Measurements from ENCODE around the gene SYCP3. TPM values are rescaled to one million over a fixed set of nuclear protein-coding genes. Genes with fewer than 3 reads are reported as not detected.
A peak's percentile ranks its signal among the peaks of the same experiment; 100 is the strongest.
"Not testable (repeated sequence)": the region's sequence is repeated elsewhere in the genome, so short reads cannot be mapped to it uniquely, and the experiment has no call there.

SYCP3 gene
- total RNA-seq, 1 donor from 2014 or later: not detected

GRCh38 chr12:101745481-101745880 lies 6.2 kb upstream of the SYCP3 start:
- Histone ChIP-seq H3K36me3 (ENCODE audit: control insufficient read depth, insufficient read depth, low read length) (peaks cover 2% of the 10 kb centered on the region), H3K27me3 (ENCODE audit: control insufficient read depth, insufficient read depth, low read length) (no peaks in the 10 kb centered on the region), H3K4me3 (ENCODE audit: low read depth, low read length) (no peak overlapping the region)
- DNase-seq (ENCODE audit: low read depth): no peak
- TF ChIP-seq CTCF (IDR thresholded peaks at IDR 0.05; ENCODE audit: insufficient read depth, low read length, poor library complexity, severe bottlenecking): no peak

- no peak for TF ChIP-seq CTCF (IDR thresholded peaks at IDR 0.05; ENCODE audit: insufficient read depth, low read length, poor library complexity, severe bottlenecking)
- H3K27me3 ChIP-seq (ENCODE audit: control insufficient read depth, insufficient read depth, low read length): no peaks in the 10 kb centered on the region
- H3K4me3 ChIP-seq (ENCODE audit: low read depth, low read length): no peak overlapping the region
- peaks cover 1% of the 10 kb centered on the region for H3K36me3 ChIP-seq (ENCODE audit: control insufficient read depth, insufficient read depth, low read length)
- DNase-seq (ENCODE audit: low read depth): peak; percentile 29
Observed at GRCh38 chr12:101743724-101744472, 4.6 kb upstream of the SYCP3 start.

- no peak for DNase-seq (ENCODE audit: low read depth)
- Histone ChIP-seq H3K4me3 (ENCODE audit: low read depth, low read length) (no peak overlapping the region), H3K36me3 (ENCODE audit: control insufficient read depth, insufficient read depth, low read length) (peaks cover 1% of the 10 kb centered on the region), H3K27me3 (ENCODE audit: control insufficient read depth, insufficient read depth, low read length) (no peaks in the 10 kb centered on the region)
- TF ChIP-seq CTCF (IDR thresholded peaks at IDR 0.05; ENCODE audit: insufficient read depth, low read length, poor library complexity, severe bottlenecking): no peak
Observed at GRCh38 chr12:101743242-101743641, 4.0 kb upstream of the SYCP3 start.

GRCh38 chr12:101740980-101741379 lies 1.7 kb upstream of the SYCP3 start:
- no peak overlapping the region for H3K4me3 ChIP-seq (ENCODE audit: low read depth, low read length)
- TF ChIP-seq CTCF (IDR thresholded peaks at IDR 0.05; ENCODE audit: insufficient read depth, low read length, poor library complexity, severe bottlenecking): no peak
- H3K27me3 ChIP-seq (ENCODE audit: control insufficient read depth, insufficient read depth, low read length): no peaks in the 10 kb centered on the region
- no peak for DNase-seq (ENCODE audit: low read depth)
- H3K36me3 ChIP-seq (ENCODE audit: control insufficient read depth, insufficient read depth, low read length): peaks cover 1% of the 10 kb centered on the region

- TF ChIP-seq CTCF (IDR thresholded peaks at IDR 0.05; ENCODE audit: insufficient read depth, low read length, poor library complexity, severe bottlenecking): no peak
- H3K4me3 ChIP-seq (ENCODE audit: low read depth, low read length): no peak overlapping the region
- H3K27me3 ChIP-seq (ENCODE audit: control insufficient read depth, insufficient read depth, low read length): no peaks in the 10 kb centered on the region
- DNase-seq (ENCODE audit: low read depth): no peak
- H3K36me3 ChIP-seq (ENCODE audit: control insufficient read depth, insufficient read depth, low read length): peaks cover 1% of the 10 kb centered on the region
Observed at GRCh38 chr12:101740566-101740965, 1.3 kb upstream of the SYCP3 start.

- no peak for DNase-seq (ENCODE audit: low read depth)
- H3K36me3 ChIP-seq (ENCODE audit: control insufficient read depth, insufficient read depth, low read length): peaks cover 1% of the 10 kb centered on the region
- no peak for TF ChIP-seq CTCF (IDR thresholded peaks at IDR 0.05; ENCODE audit: insufficient read depth, low read length, poor library complexity, severe bottlenecking)
- no peaks in the 10 kb centered on the region for H3K27me3 ChIP-seq (ENCODE audit: control insufficient read depth, insufficient read depth, low read length)
- H3K4me3 ChIP-seq (ENCODE audit: low read depth, low read length): no peak overlapping the region
Observed at GRCh38 chr12:101737476-101737875, 1.8 kb downstream of the SYCP3 start.

- not testable (repeated sequence) for H3K27me3 ChIP-seq (ENCODE audit: control insufficient read depth, insufficient read depth, low read length); H3K36me3 ChIP-seq (ENCODE audit: control insufficient read depth, insufficient read depth, low read length); H3K4me3 ChIP-seq (ENCODE audit: low read depth, low read length); DNase-seq (ENCODE audit: low read depth)
Observed at GRCh38 chr12:101734482-101734881, 4.8 kb downstream of the SYCP3 start.
